BLaER1 (cell line): ENCODE results near the gene KIR2DL4.
"Not testable (repeated sequence)": the region's sequence is repeated elsewhere in the genome, so short reads cannot be mapped to it uniquely, and the experiment has no call there.

ENCODE experiments used
- H3K27ac ChIP-seq: shearing (Covaris generic); formaldehyde crosslinking; 2 replicates; pipeline ENCODE4 v1.8.1; 2022
- H3K27me3 ChIP-seq: shearing (Covaris generic); formaldehyde crosslinking; 2 replicates; pipeline ENCODE4 v1.8.1; 2022
- H3K36me3 ChIP-seq: shearing (Covaris generic); formaldehyde crosslinking; 2 replicates; pipeline ENCODE4 v1.8.1; 2022
- H3K4me1 ChIP-seq: shearing (Covaris generic); formaldehyde crosslinking; 2 replicates; pipeline ENCODE4 v1.8.1; 2022
- H3K4me2 ChIP-seq: shearing (Covaris generic); formaldehyde crosslinking; 2 replicates; pipeline ENCODE4 v1.8.1; 2022
- H3K4me3 ChIP-seq: shearing (Covaris generic); formaldehyde crosslinking; 2 replicates; pipeline ENCODE4 v1.8.1; 2022
- H3K9ac ChIP-seq: shearing (Covaris generic); formaldehyde crosslinking; 2 replicates; pipeline ENCODE4 v1.8.1; 2022
- H3K9me3 ChIP-seq: shearing (Covaris generic); formaldehyde crosslinking; 2 replicates; pipeline ENCODE4 v1.8.1; 2022
- H4K20me1 ChIP-seq: shearing (Covaris generic); formaldehyde crosslinking; 2 replicates; pipeline ENCODE4 v1.8.1; 2022
- Cebpa-rat ChIP-seq: shearing (Covaris generic); IDR thresholded peaks from 2 replicates; pipeline ENCODE4 v1.8.1; 2022

The KIR2DL4 gene

GRCh38 chr19:54817670-54818536 lies 14.5 kb downstream of the KIR2DL4 start:
- Histone ChIP-seq H3K27me3 (no peaks in the 10 kb centered on the region), H3K4me3 (no peak overlapping the region), H4K20me1 (no peaks in the 10 kb centered on the region), H3K4me2 (no peak overlapping the region), H3K27ac (no peak overlapping the region), H3K9ac (no peak overlapping the region), H3K9me3 (no peaks in the 10 kb centered on the region), H3K4me1 (no peaks in the 10 kb centered on the region; the same call in 1 of the 2 replicates), H3K36me3 (no peaks in the 10 kb centered on the region)
- TF ChIP-seq Cebpa-rat = no peak

- not testable (repeated sequence) for H3K27me3 ChIP-seq, H3K9ac ChIP-seq, H3K4me2 ChIP-seq, H3K4me3 ChIP-seq, H4K20me1 ChIP-seq, H3K27ac ChIP-seq, H3K36me3 ChIP-seq, H3K9me3 ChIP-seq, H3K4me1 ChIP-seq
Observed at GRCh38 chr19:54824416-54824815, 21.0 kb downstream of the KIR2DL4 start.

DNA sequence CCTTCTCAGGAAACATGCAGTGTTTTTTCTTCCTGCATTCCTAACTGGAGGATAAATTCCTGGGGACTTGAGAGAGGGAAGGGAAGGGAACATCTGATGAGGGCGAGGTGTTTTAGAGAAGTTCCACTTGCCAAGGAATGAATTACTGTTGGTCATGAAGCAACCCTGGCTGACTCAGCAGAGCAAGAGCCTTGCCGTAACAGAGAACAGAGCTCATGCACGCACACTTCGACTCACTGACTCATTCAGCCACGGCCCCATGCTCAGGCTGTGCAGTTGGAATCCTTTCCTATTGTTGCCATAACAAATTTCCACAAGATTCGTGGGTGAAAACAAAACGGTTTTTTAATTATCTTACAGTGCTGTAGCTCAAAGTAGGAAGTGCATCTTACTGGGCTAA lies 21.9 kb downstream of the KIR2DL4 start:
- H3K36me3 ChIP-seq, H3K9ac ChIP-seq, H3K27ac ChIP-seq, H3K27me3 ChIP-seq, H3K4me2 ChIP-seq, H3K4me1 ChIP-seq, H4K20me1 ChIP-seq, H3K9me3 ChIP-seq, H3K4me3 ChIP-seq: not testable (repeated sequence)

DNA sequence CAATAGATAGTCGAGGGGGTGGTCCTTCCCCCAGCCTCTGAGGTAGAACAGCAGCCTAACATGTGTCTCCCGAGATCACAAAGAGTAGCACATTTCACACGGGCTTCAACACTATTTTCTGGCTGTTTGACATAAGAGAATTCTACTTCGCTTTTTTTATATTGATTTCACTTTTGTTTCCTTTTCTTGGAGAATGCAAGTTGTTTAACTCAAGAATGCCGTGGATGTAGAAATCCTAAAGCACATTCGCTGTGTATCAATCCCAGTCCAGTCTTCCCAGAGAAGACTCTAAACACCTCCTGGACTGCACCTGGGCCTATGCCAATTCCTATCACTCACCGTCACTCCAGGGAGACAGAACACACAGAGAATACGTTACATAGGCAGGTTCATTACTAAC lies 24.7 kb downstream of the KIR2DL4 start:
- H3K9me3 ChIP-seq, H3K27me3 ChIP-seq, H3K4me3 ChIP-seq, H3K4me2 ChIP-seq, H4K20me1 ChIP-seq, H3K27ac ChIP-seq, H3K9ac ChIP-seq, H3K36me3 ChIP-seq, H3K4me1 ChIP-seq: not testable (repeated sequence)

GRCh38 chr19:54832496-54832895 lies 29.1 kb downstream of the KIR2DL4 start, which contains the start of gene KIR2DS4:
KIR2DS4 (plus strand) TSS chr19:54832676.
- H3K27me3 ChIP-seq, H3K4me3 ChIP-seq, H3K36me3 ChIP-seq, H3K9ac ChIP-seq, H3K4me1 ChIP-seq, H3K4me2 ChIP-seq, H3K27ac ChIP-seq, H3K9me3 ChIP-seq, H4K20me1 ChIP-seq: not testable (repeated sequence)

DNA sequence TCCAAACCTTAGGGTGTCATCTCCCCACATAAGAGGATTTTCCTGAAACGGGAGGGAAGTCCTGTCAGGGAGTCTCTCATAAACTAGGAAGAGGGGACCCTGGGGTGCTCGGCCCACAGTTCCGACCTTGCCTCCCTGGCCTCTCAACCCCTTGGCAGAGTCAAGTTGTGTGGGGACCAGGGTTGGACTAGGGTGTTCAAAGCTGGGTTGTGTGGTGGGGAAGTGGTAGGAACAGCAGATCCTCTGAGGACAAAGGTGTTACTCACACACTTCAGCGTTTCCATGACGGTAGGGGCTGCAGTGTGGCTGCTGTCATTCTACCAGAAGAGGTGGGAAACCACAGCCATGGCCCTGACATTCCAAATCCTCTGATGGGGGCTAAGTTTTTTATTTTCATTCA lies 31.7 kb downstream of the KIR2DL4 start:
- H3K4me2 ChIP-seq, H3K4me1 ChIP-seq, H3K27ac ChIP-seq, H3K4me3 ChIP-seq, H3K9ac ChIP-seq, H3K36me3 ChIP-seq, H3K27me3 ChIP-seq, H4K20me1 ChIP-seq, H3K9me3 ChIP-seq: not testable (repeated sequence)

- not testable (repeated sequence) for H3K27me3 ChIP-seq, H3K9me3 ChIP-seq, H3K27ac ChIP-seq, H3K36me3 ChIP-seq, H3K4me3 ChIP-seq, H4K20me1 ChIP-seq, H3K9ac ChIP-seq, H3K4me2 ChIP-seq, H3K4me1 ChIP-seq
Observed at GRCh38 chr19:54837522-54837921, 34.1 kb downstream of the KIR2DL4 start.

GRCh38 chr19:54843171-54843570 lies 39.8 kb downstream of the KIR2DL4 start:
- not testable (repeated sequence) for H3K36me3 ChIP-seq

GRCh38 chr19:54850061-54850640 lies 46.7 kb downstream of the KIR2DL4 start, which contains the start of gene KIR3DL2:
KIR3DL2 (plus strand) TSS chr19:54850443; CDS start chr19:54850476, 33 bp downstream.
- H3K4me3 ChIP-seq, H4K20me1 ChIP-seq, H3K27me3 ChIP-seq, H3K36me3 ChIP-seq: not testable (repeated sequence)
- Histone ChIP-seq H3K9me3 (peaks cover 12% of the 10 kb centered on the region), H3K27ac (peak within 1 kb of the TSS; percentile 72), H3K9ac (peak within 1 kb of the TSS; percentile 41; the same call in 1 of the 2 replicates), H3K4me2 (peak within 1 kb of the TSS; percentile 62), H3K4me1 (peaks cover 23% of the 10 kb centered on the region)

More at GRCh38 chr19:54843171-54843570, 39.8 kb downstream of the KIR2DL4 start:
- H4K20me1 ChIP-seq, H3K9ac ChIP-seq, H3K27me3 ChIP-seq, H3K4me2 ChIP-seq, H3K4me3 ChIP-seq, H3K4me1 ChIP-seq, H3K27ac ChIP-seq: not testable (repeated sequence)
- peaks cover 12% of the 10 kb centered on the region for H3K9me3 ChIP-seq

- peaks cover 23% of the 10 kb centered on the region for H3K4me1 ChIP-seq
- no peaks in the 10 kb centered on the region for H3K36me3 ChIP-seq
- peak overlapping the region; percentile 62 for H3K4me2 ChIP-seq
- no peak overlapping the region for H3K4me3 ChIP-seq
- no peaks in the 10 kb centered on the region for H3K27me3 ChIP-seq
- TF ChIP-seq Cebpa-rat = no peak
- H4K20me1 ChIP-seq = no peaks in the 10 kb centered on the region
- H3K9ac ChIP-seq = peak overlapping the region; percentile 41; the same call in 1 of the 2 replicates
- H3K27ac ChIP-seq = peak overlapping the region; percentile 72
- H3K9me3 ChIP-seq = peaks cover 12% of the 10 kb centered on the region
Observed at GRCh38 chr19:54850930-54851329, 47.5 kb downstream of the KIR2DL4 start.

DNA sequence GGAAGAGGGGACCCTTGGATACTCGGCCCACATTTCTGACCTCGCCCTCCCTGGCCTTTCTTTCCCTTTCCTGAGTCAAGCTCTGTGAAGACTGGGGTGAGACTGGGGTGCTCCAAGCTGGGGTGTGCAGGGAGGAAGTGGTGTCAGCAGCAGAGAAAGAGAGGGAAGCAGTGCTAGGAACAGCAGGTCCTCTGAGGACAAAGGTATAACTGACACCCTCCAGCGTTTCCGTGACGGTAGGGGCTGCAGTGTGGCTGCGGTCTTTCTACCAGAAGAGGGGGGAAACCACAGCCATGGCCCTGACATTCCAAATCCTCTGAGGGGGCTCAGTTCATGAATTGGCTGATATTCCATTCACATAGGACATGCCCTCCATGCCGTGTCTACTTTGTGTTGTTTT lies 47.9 kb downstream of the KIR2DL4 start:
- no peak overlapping the region for H3K4me3 ChIP-seq
- no peaks in the 10 kb centered on the region for H3K27me3 ChIP-seq
- peak overlapping the region; percentile 41; the same call in 1 of the 2 replicates for H3K9ac ChIP-seq
- H3K4me2 ChIP-seq = peak overlapping the region; percentile 62
- H3K4me1 ChIP-seq = peaks cover 23% of the 10 kb centered on the region
- TF ChIP-seq Cebpa-rat = no peak
- no peaks in the 10 kb centered on the region for H4K20me1 ChIP-seq
- no peaks in the 10 kb centered on the region for H3K36me3 ChIP-seq
- H3K9me3 ChIP-seq = peaks cover 11% of the 10 kb centered on the region
- H3K27ac ChIP-seq = peak overlapping the region; percentile 72

DNA sequence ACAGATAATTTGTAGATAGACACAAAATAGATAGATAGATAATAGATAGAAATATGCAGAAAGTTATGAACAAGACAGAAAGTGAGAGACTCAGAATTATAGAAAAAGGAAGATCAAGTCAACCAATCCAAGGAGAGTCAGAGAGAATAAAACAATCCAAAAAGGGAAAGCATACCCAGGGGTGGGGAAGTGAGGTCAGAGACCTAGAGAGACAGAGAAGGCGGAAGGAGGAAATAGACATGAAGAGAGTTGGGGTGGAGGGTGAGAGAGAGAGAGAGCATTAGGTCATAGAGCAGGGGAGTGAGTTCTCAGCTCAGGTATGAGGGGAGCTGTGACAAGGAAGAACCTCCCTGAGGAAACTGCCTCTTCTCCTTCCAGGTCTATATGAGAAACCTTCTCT lies 51.8 kb downstream of the KIR2DL4 start:
- H3K27me3 ChIP-seq, H3K4me3 ChIP-seq, H3K4me2 ChIP-seq, H3K9me3 ChIP-seq, H3K36me3 ChIP-seq, H3K27ac ChIP-seq, H4K20me1 ChIP-seq, H3K9ac ChIP-seq: not testable (repeated sequence)
- peaks cover 19% of the 10 kb centered on the region for H3K4me1 ChIP-seq

- H3K4me3 ChIP-seq, H3K27me3 ChIP-seq, H3K9ac ChIP-seq, H3K36me3 ChIP-seq, H4K20me1 ChIP-seq, H3K9me3 ChIP-seq, H3K4me1 ChIP-seq, H3K27ac ChIP-seq, H3K4me2 ChIP-seq: not testable (repeated sequence)
Observed at GRCh38 chr19:54858476-54858875, 55.1 kb downstream of the KIR2DL4 start.

DNA sequence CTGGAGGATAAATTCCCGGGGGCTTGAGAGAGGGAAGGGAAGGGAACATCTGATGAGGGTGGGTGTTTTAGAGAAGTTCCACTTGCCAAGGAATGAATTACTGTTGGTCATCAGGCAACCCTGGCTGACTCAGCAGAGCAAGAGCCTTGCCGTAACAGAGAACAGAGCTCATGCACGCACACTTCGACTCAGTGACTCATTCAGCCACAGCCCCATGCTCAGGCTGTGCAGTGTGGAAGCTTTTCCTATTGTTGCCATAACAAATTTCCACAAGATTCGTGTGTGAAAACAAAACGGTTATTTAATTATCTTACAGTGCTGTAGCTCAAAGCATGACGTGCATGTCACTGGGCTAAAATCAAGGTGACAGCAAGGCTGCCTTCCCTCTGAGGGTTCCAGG lies 56.0 kb downstream of the KIR2DL4 start:
- H3K4me3 ChIP-seq, H3K4me1 ChIP-seq, H3K36me3 ChIP-seq, H3K9me3 ChIP-seq, H3K27ac ChIP-seq, H3K9ac ChIP-seq, H3K4me2 ChIP-seq, H4K20me1 ChIP-seq, H3K27me3 ChIP-seq: not testable (repeated sequence)
